Heart left ventricle (tissue), 16 donors: Measurements from ENCODE around the gene RALB. TPM values are rescaled to one million over a fixed set of nuclear protein-coding genes. Genes with fewer than 3 reads are reported as not detected.

Experiments
- ATAC-seq, 4 donors: fragments of 200-7000 bp; cut with Tn5 transposase; one replicate each; pipeline ENCODE4 v1.9.1; 2020 to 2022; ENCODE audit warnings: moderate library complexity in 4 of 4, mild to moderate bottlenecking in 3 of 4, moderate number of reproducible peaks in 1 of 4
- DNase-seq, 5 donors: peaks; one replicate each; pipeline ENCODE4 v3.0.0-alpha.2; 2020
- H3K27ac ChIP-seq, 12 donors: fragments of 200-600 bp; sonication (generic) in 4 of 12; one replicate each; pipeline versions ENCODE4 v1.5.0 to v1.8.0; 2016 to 2022; ENCODE audit warnings: mild to moderate bottlenecking in 2 of 12
- H3K27me3 ChIP-seq, 9 donors: fragments of 200-600 bp; sonication (generic) in 2 of 9; one replicate each; pipeline versions ENCODE4 v1.5.1 to v1.8.0; 2016 to 2022; ENCODE audit warnings: mild to moderate bottlenecking in 3 of 9
- H3K36me3 ChIP-seq, 9 donors: fragments of 200-600 bp; sonication (generic) in 2 of 9; one replicate each; pipeline versions ENCODE4 v1.5.0 to v1.8.0; 2018 to 2022; ENCODE audit warnings: mild to moderate bottlenecking in 2 of 9
- H3K4me1 ChIP-seq, 12 donors: fragments of 200-600 bp; sonication (generic) in 4 of 12; one replicate each; pipeline versions ENCODE4 v1.5.0 to v1.8.0; 2016 to 2022; ENCODE audit warnings: mild to moderate bottlenecking in 3 of 12
- H3K4me3 ChIP-seq, 12 donors: fragments of 200-600 bp; sonication (generic) in 4 of 12; one replicate each; pipeline versions ENCODE4 v1.5.0 to v1.8.0; 2017 to 2022; ENCODE audit warnings: mild to moderate bottlenecking in 9 of 12, moderate library complexity in 4 of 12
- H3K9me3 ChIP-seq, 12 donors: fragments of 200-600 bp; sonication (generic) in 4 of 12; one replicate each; pipeline versions ENCODE4 v1.5.0 to v1.8.0; 2016 to 2022; ENCODE audit warnings: mild to moderate bottlenecking in 1 of 12
- POLR2A ChIP-seq, 2 donors: fragments of 450-650 bp; IDR thresholded peaks; one replicate each; pipeline ENCODE4 v1.6.1; 2017; ENCODE audit warnings: antibody characterized with exemption in 2 of 2, mild to moderate bottlenecking in 2 of 2, moderate library complexity in 2 of 2
- WGBS, 4 donors: extraction: QIAGEN DNeasy Blood & Tissue Kit in 2 of 4; methylation state at CpG; one replicate each; pipeline versions ENCODE4 v1.1.5 to v1.1.7; 2013 to 2018; 5-methylcytosine and 5-hydroxymethylcytosine counted together
- intact Hi-C, 10 donors: fragments of 100-400 bp; cut with DNase I; formaldehyde crosslinking; loops; one replicate each; pipeline versions ENCODE4 v1.11.1 to v1.14.2; 2022
- polyA plus RNA-seq, 2 donors: library from polyadenylated mRNA; stranded (reverse); fragments of 200-250 nt; gene quantifications; one replicate each; pipeline ENCODE4 v1.2.3, GENCODE V29; 2013
- total RNA-seq, 9 donors: library from RNA; depleted of rRNA in 2 of 9; stranded (reverse); fragments of >200 nt in 2 of 9; fragmentation: NEBNext Ultra II Directional in 3 of 9; extraction: Animal tissue kit (Norgen Biotek cat#: 25700) in 3 of 9; gene quantifications; one replicate each; pipeline versions ENCODE4 v1.1.0 to v1.2.4, GENCODE V29; 2016 to 2023
- TF ChIP-seq, protein P1 (sequence below), 12 donors: fragments of 200-600 bp; sonication (generic) in 4 of 12; IDR thresholded peaks; one replicate each; pipeline versions ENCODE4 v1.5.0 to v1.8.0; 2018 to 2022; ENCODE audit warnings: antibody characterized with exemption in 12 of 12, mild to moderate bottlenecking in 5 of 12
- donor health status: ischemic (EF 13 %, LVEDD 7.1; RV severe dilation, severe dysfunction).
- donor health status: healthy with polysubstance abuse.
- donor health status: DM: no; HTN: yes; CAD: no.
- donor health status: DM: no; HTN: no; CAD: no.
- donor health status: ischemic (EF 25% LVEDD 6.9; RV normal size, moderate dysfunction).
- donor health status: ischemic (EF 25% LVEDD 5.7; RV mildly dilated, moderate dysfunction).
- donor health status: healthy.
- donor health status: DM: yes; HTN: yes; CAD: no.
- donor health status: ischemic (EF 35%, LVEDD 5.7; RV mildly dilated, moderate dysfunction).
- donor health status: nonischemic (EF 11% LVEDD 7.7; RV severe dilation, severe dysfunction).
- donor health status: DM: yes; HTN: yes; CAD: no.
- donor health status: PGD.
- donor health status: ischemic (EF 29% LVEDD 5.4; RV normal size, mild dysfunction).
- donor health status: nonischemic (EF 23%, LVEDD 6.1; RV moderate dilation, normal function).

RALB gene
- total and polyA plus RNA-seq, 11 donors, result 30.5 to 111 (median 45.1) TPM

DNA sequence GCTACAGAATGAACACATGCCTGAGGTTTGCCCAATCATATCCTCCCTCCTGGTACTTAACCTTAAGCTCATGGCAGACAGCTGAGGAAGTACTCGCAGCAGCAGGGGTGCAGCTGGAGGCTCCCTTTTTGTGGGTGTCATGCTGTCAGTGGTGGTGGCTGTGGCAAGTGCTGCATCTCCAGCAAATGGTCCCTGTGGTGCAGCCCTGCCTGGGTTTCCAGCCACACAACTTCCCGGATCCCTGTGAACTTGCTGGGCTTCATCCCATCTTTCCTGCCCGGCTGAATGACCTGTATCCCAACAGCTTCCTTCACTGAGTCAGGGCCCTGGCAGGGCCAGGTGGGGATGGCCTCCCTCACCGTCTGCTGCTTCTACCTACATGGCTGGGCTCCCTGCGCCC is 34.5 kb upstream of the RALB start:
- DNase-seq (no peak), ATAC-seq (no peak)
- peaks cover 0 to 13% (median 0%) of the 10 kb centered on the region in 12 donors for H3K9me3 ChIP-seq
- no peak overlapping the region for H3K4me3 ChIP-seq
- peaks cover 0 to 22% (median 0%) of the 10 kb centered on the region in 9 donors for H3K36me3 ChIP-seq
- WGBS, 4 donors, result 88 to 100% (median 97%) methylated on average over 5 of the region's 5 CpGs
- intact Hi-C loops, result no loop called here
- no peak overlapping the region for H3K27ac ChIP-seq
- no peaks in the 10 kb centered on the region for H3K27me3 ChIP-seq
- peaks cover 0 to 30% (median 21%) of the 10 kb centered on the region in 12 donors for H3K4me1 ChIP-seq
- TF ChIP-seq, protein P1, sequence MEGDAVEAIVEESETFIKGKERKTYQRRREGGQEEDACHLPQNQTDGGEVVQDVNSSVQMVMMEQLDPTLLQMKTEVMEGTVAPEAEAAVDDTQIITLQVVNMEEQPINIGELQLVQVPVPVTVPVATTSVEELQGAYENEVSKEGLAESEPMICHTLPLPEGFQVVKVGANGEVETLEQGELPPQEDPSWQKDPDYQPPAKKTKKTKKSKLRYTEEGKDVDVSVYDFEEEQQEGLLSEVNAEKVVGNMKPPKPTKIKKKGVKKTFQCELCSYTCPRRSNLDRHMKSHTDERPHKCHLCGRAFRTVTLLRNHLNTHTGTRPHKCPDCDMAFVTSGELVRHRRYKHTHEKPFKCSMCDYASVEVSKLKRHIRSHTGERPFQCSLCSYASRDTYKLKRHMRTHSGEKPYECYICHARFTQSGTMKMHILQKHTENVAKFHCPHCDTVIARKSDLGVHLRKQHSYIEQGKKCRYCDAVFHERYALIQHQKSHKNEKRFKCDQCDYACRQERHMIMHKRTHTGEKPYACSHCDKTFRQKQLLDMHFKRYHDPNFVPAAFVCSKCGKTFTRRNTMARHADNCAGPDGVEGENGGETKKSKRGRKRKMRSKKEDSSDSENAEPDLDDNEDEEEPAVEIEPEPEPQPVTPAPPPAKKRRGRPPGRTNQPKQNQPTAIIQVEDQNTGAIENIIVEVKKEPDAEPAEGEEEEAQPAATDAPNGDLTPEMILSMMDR (IDR thresholded peaks at IDR 0.05), result no peak
- TF ChIP-seq POLR2A (IDR thresholded peaks at IDR 0.05), result no peak

DNA sequence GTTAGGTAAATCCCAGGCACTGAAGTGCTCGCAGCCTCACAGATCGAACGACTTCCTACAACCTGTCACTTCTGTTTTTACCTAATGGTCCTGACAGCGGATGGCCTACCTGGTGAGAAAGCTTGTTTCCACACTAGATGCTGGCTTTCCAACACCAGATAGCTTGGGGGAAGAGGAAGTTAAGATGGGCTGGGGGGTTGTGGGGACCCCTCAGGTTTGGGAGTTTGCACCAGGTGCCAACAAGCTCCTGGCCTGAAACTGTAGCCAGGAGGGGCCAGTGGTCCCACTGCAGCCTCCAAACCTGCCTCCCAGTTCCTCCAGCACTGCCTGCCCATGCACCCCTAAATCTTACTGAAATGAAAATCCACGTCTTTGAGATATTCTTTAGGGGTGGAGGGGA is 33.4 kb upstream of the RALB start:
- H3K4me3 ChIP-seq, result no peak overlapping the region
- H3K9me3 ChIP-seq, result peaks cover 0 to 13% (median 0%) of the 10 kb centered on the region in 12 donors
- peaks cover 0 to 22% (median 0%) of the 10 kb centered on the region in 9 donors for H3K36me3 ChIP-seq
- no peak overlapping the region for H3K27ac ChIP-seq
- 94 to 96% (median 95%) methylated on average over 5 of the region's 5 CpGs for WGBS, 4 donors
- H3K4me1 ChIP-seq, result peaks cover 0 to 37% (median 24%) of the 10 kb centered on the region in 12 donors
- DNase-seq, result no peak
- ATAC-seq, result no peak
- no peak for TF ChIP-seq POLR2A (IDR thresholded peaks at IDR 0.05)
- no peaks in the 10 kb centered on the region for H3K27me3 ChIP-seq
- intact Hi-C loops, result no loop called here

DNA sequence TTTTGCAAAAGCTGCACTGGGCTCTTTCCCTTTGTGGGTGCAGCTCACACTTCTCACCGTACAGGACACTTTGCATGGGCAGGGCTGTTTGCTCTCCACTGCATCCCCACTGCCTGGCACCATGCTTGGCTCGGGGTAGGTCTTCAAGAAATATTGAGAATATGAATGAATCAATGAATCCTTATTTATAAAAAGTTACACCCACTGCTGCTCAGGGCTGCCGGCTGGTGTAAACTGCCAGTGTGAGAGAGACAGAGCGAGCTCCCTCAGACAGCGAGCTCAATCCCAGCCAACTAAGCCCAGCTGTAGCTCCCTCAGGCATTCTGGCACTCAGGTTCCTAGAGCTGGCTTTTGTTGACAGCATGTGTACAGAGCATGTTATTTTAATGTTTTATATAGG is 32.9 kb upstream of the RALB start:
- Histone ChIP-seq H3K9me3 (peaks cover 0 to 13% (median 0%) of the 10 kb centered on the region in 12 donors), H3K36me3 (peaks cover 0 to 22% (median 0%) of the 10 kb centered on the region in 9 donors), H3K27ac (no peak overlapping the region), H3K4me1 (peaks cover 0 to 39% (median 25%) of the 10 kb centered on the region in 12 donors), H3K4me3 (no peak overlapping the region), H3K27me3 (no peaks in the 10 kb centered on the region)
- ATAC-seq (no peak), DNase-seq (no peak)
- TF ChIP-seq, protein P1 (IDR thresholded peaks at IDR 0.05), result no peak
- no peak for TF ChIP-seq POLR2A (IDR thresholded peaks at IDR 0.05)
- 85 to 94% (median 91%) methylated on average over 5 of the region's 5 CpGs for WGBS, 4 donors
- intact Hi-C loops, result loop anchor here in 4 of 10 donors (5.0 to 10.0 kb wide), 2 partner anchors 38 to 95 kb away; no protein-coding TSS in a partner anchor

DNA sequence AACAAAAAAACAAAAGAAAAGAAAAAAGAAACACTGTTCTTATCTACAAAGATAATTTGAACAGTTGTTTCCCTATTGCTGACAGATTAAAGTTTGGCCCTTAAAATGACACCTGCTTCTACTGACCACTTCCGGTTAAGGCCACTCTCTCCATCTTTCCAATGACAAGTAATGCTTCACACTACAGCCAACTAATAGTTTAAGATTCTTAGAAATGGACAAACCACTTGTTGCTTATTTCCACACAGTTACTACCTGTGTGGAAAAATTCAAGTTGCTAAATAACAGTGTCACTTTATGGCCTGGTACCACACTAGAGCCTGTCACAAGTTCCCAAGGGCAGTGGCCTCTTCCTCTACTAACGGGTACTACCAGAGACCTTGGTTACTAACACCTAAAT is 31.9 kb upstream of the RALB start:
- no peak overlapping the region for H3K4me3 ChIP-seq
- WGBS, 4 donors, result 66 to 81% (median 79%) methylated on average over 2 of the region's 2 CpGs

More for the DNA sequence above, 31.9 kb upstream of the RALB start:
- peaks cover 0 to 39% (median 25%) of the 10 kb centered on the region in 12 donors for H3K4me1 ChIP-seq
- DNase-seq, result no peak
- no peak for ATAC-seq
- H3K27ac ChIP-seq, result no peak overlapping the region
- intact Hi-C loops, result loop anchor here in 4 of 10 donors (5.0 to 10.0 kb wide), 2 partner anchors 37 to 94 kb away; no protein-coding TSS in a partner anchor
- peaks cover 0 to 13% (median 0%) of the 10 kb centered on the region in 12 donors for H3K9me3 ChIP-seq
- TF ChIP-seq, protein P1 (IDR thresholded peaks at IDR 0.05), result no peak
- TF ChIP-seq POLR2A (IDR thresholded peaks at IDR 0.05), result no peak
- peaks cover 0 to 22% (median 0%) of the 10 kb centered on the region in 9 donors for H3K36me3 ChIP-seq
- no peaks in the 10 kb centered on the region for H3K27me3 ChIP-seq
